Tibial nerve (tissue), 4 donors: ENCODE data around the gene MICAL2.

ENCODE experiments used
- CTCF ChIP-seq, 5 experiments: fragments of 200-600 bp in 3 of 5; fragments of 450-650 bp in 2 of 5; sonication (generic) in 3 of 5; IDR thresholded peaks; one replicate each; pipeline ENCODE4 v1.5.1; 2016 to 2019; ENCODE audit warnings: antibody characterized with exemption in 5 of 5, mild to moderate bottlenecking in 3 of 5, moderate library complexity in 2 of 5
- EP300 ChIP-seq, 2 donors: sonication (generic); formaldehyde crosslinking; IDR thresholded peaks; one replicate each; pipeline ENCODE4 v1.6.1; 2017; ENCODE audit warnings: antibody characterized with exemption in 2 of 2, mild to moderate bottlenecking in 1 of 2
- POLR2A ChIP-seq, 2 donors: fragments of 450-650 bp; IDR thresholded peaks; one replicate each; pipeline ENCODE4 v1.6.1; 2017; ENCODE audit warnings: antibody characterized with exemption in 2 of 2, mild to moderate bottlenecking in 2 of 2, moderate library complexity in 2 of 2

GRCh38 chr11:12129227-12129626 is 18.8 kb downstream of the MICAL2 start:
- no peak for TF ChIP-seq EP300 (IDR thresholded peaks at IDR 0.05)
- no peak for TF ChIP-seq CTCF (IDR thresholded peaks at IDR 0.05)
- TF ChIP-seq POLR2A (IDR thresholded peaks at IDR 0.05), result no peak
